ENCODE results near the gene FRY.

The FRY gene

GRCh38 chr13:32262165-32262564, 230.6 kb downstream of the FRY start:
- no peak for TF ChIP-seq EGR1 (IDR thresholded peaks at IDR 0.05)
- no peak for TF ChIP-seq REST (IDR thresholded peaks at IDR 0.05; ENCODE audit: low read depth)
- no peak for TF ChIP-seq CEBPB (IDR thresholded peaks at IDR 0.05)
- TF ChIP-seq FOXM1 (IDR thresholded peaks at IDR 0.05; ENCODE audit: borderline replicate concordance, low read depth) = no peak
- no peak for TF ChIP-seq TCF12 (IDR thresholded peaks at IDR 0.05; ENCODE audit: low read depth)
- TF ChIP-seq RAD21 (IDR thresholded peaks at IDR 0.05; ENCODE audit: low read depth) = no peak
- no peak for TF ChIP-seq ZBTB7A (IDR thresholded peaks at IDR 0.05; ENCODE audit: low read depth)
- no peak for TF ChIP-seq USF1 (IDR thresholded peaks at IDR 0.05)
- no peak for TF ChIP-seq NFIC (IDR thresholded peaks at IDR 0.05)
- TF ChIP-seq TEAD4 (IDR thresholded peaks at IDR 0.05) = no peak
- TF ChIP-seq CREB1 (IDR thresholded peaks at IDR 0.05; ENCODE audit: low read depth) = no peak
- no peak for TF ChIP-seq TAF1 (IDR thresholded peaks at IDR 0.05; ENCODE audit: low read depth)
- no peak for TF ChIP-seq MAX (IDR thresholded peaks at IDR 0.05)
- TF ChIP-seq EP300 (IDR thresholded peaks at IDR 0.05; ENCODE audit: borderline replicate concordance) = no peak
- no peak for TF ChIP-seq YY1 (IDR thresholded peaks at IDR 0.05; ENCODE audit: low read depth)

GRCh38 chr13:32262619-32263018, 231.0 kb downstream of the FRY start:
- TF ChIP-seq EP300 (IDR thresholded peaks at IDR 0.05; ENCODE audit: borderline replicate concordance) = no peak
- no peak for TF ChIP-seq NFIC (IDR thresholded peaks at IDR 0.05)
- no peak for TF ChIP-seq TCF12 (IDR thresholded peaks at IDR 0.05; ENCODE audit: low read depth)
- TF ChIP-seq USF1 (IDR thresholded peaks at IDR 0.05) = no peak
- no peak for TF ChIP-seq MAX (IDR thresholded peaks at IDR 0.05)
- no peak for TF ChIP-seq ZBTB7A (IDR thresholded peaks at IDR 0.05; ENCODE audit: low read depth)
- no peak for TF ChIP-seq CEBPB (IDR thresholded peaks at IDR 0.05)
- TF ChIP-seq FOXM1 (IDR thresholded peaks at IDR 0.05; ENCODE audit: borderline replicate concordance, low read depth) = no peak
- TF ChIP-seq RAD21 (IDR thresholded peaks at IDR 0.05; ENCODE audit: low read depth) = no peak
- TF ChIP-seq CREB1 (IDR thresholded peaks at IDR 0.05; ENCODE audit: low read depth) = no peak
- TF ChIP-seq YY1 (IDR thresholded peaks at IDR 0.05; ENCODE audit: low read depth) = no peak
- TF ChIP-seq TAF1 (IDR thresholded peaks at IDR 0.05; ENCODE audit: low read depth) = no peak

- TF ChIP-seq TCF12 (IDR thresholded peaks at IDR 0.05; ENCODE audit: low read depth) = no peak
- peak; percentile 47; the same call in 1 of the 2 replicates for TF ChIP-seq NFIC (IDR thresholded peaks at IDR 0.05)
These were observed 232.8 kb downstream of the FRY start for GRCh38 chr13:32264407-32264806.

- TF ChIP-seq CEBPB (IDR thresholded peaks at IDR 0.05) (no peak), ZBTB7A (IDR thresholded peaks at IDR 0.05; ENCODE audit: low read depth) (no peak), REST (IDR thresholded peaks at IDR 0.05; ENCODE audit: low read depth) (no peak), EP300 (IDR thresholded peaks at IDR 0.05; ENCODE audit: borderline replicate concordance) (no peak), YY1 (IDR thresholded peaks at IDR 0.05; ENCODE audit: low read depth) (no peak), CREB1 (IDR thresholded peaks at IDR 0.05; ENCODE audit: low read depth) (no peak), NFIC (IDR thresholded peaks at IDR 0.05) (no peak), USF1 (IDR thresholded peaks at IDR 0.05) (no peak), FOXM1 (IDR thresholded peaks at IDR 0.05; ENCODE audit: borderline replicate concordance, low read depth) (no peak), EGR1 (IDR thresholded peaks at IDR 0.05) (no peak), TCF12 (IDR thresholded peaks at IDR 0.05; ENCODE audit: low read depth) (no peak)
These were observed 234.2 kb downstream of the FRY start for GRCh38 chr13:32265726-32266125.

- TF ChIP-seq TEAD4 (IDR thresholded peaks at IDR 0.05) (no peak), RAD21 (IDR thresholded peaks at IDR 0.05; ENCODE audit: low read depth) (no peak), FOXM1 (IDR thresholded peaks at IDR 0.05; ENCODE audit: borderline replicate concordance, low read depth) (no peak), USF1 (IDR thresholded peaks at IDR 0.05) (no peak), EGR1 (IDR thresholded peaks at IDR 0.05) (no peak), TCF12 (IDR thresholded peaks at IDR 0.05; ENCODE audit: low read depth) (no peak), CEBPB (IDR thresholded peaks at IDR 0.05) (no peak), NFIC (IDR thresholded peaks at IDR 0.05) (no peak)
These were observed 234.6 kb downstream of the FRY start for GRCh38 chr13:32266130-32266529.
